HEK293T (cell line): ENCODE results near the gene OPTN.
"Not testable (repeated sequence)": the region's sequence is repeated elsewhere in the genome, so short reads cannot be mapped to it uniquely, and the experiment has no call there.

Experiments
- CTCF ChIA-PET: fragments of 350-600 bp; formaldehyde crosslinking; extraction: SDS; loops from one replicate; lab custom pipeline; 2021; ENCODE audit warnings: antibody characterized with exemption, inconsistent platforms; lab: Yijun Ruan, JAX
- POLR2A ChIA-PET: fragments of 350-600 bp; formaldehyde crosslinking; extraction: SDS; loops from one replicate; lab custom pipeline; 2020; ENCODE audit warnings: antibody characterized with exemption, inconsistent platforms; lab: Yijun Ruan, JAX
- DNase-seq: peaks from one replicate; pipeline ENCODE4 v3.0.0; 2012; ENCODE audit warnings: mixed read lengths; ENCODE audit errors: extremely low spot score
- ARNT ChIP-seq: fragments of 450-650 bp; IDR thresholded peaks from 2 replicates; pipeline ENCODE4 v1.6.1; 2017; ENCODE audit warnings: mild to moderate bottlenecking
- BHLHE40 ChIP-seq: fragments of 450-650 bp; IDR thresholded peaks from 2 replicates; pipeline ENCODE4 v1.6.1; 2016; ENCODE audit warnings: mild to moderate bottlenecking, moderate library complexity, borderline replicate concordance
- CTBP1 ChIP-seq: fragments of 450-650 bp; IDR thresholded peaks from 2 replicates; pipeline ENCODE4 v1.6.1; 2016; ENCODE audit warnings: borderline replicate concordance
- ELF4 ChIP-seq: fragments of 450-650 bp; IDR thresholded peaks from 2 replicates; pipeline ENCODE4 v1.6.1; 2017; ENCODE audit warnings: antibody characterized with exemption
- FOXA1 ChIP-seq: fragments of 450-650 bp; IDR thresholded peaks from 2 replicates; pipeline ENCODE4 v1.6.1; 2016; ENCODE audit warnings: mild to moderate bottlenecking
- FOXK2 ChIP-seq: fragments of 450-650 bp; IDR thresholded peaks from 2 replicates; pipeline ENCODE4 v1.6.1; 2016; ENCODE audit warnings: mild to moderate bottlenecking
- FOXM1 ChIP-seq: fragments of 450-650 bp; IDR thresholded peaks from 2 replicates; pipeline ENCODE4 v1.6.1; 2017; ENCODE audit warnings: mild to moderate bottlenecking, borderline replicate concordance
- HDGF ChIP-seq: fragments of 450-650 bp; IDR thresholded peaks from 2 replicates; pipeline ENCODE4 v1.6.1; 2017; ENCODE audit warnings: antibody characterized with exemption, borderline replicate concordance
- L3MBTL2 ChIP-seq: fragments of 450-650 bp; conservative IDR thresholded peaks from 2 replicates; pipeline ENCODE4 v1.6.1; 2016; ENCODE audit warnings: mild to moderate bottlenecking
- LEF1 ChIP-seq: fragments of 450-650 bp; IDR thresholded peaks from 2 replicates; pipeline ENCODE4 v1.6.1; 2017; ENCODE audit warnings: mild to moderate bottlenecking, borderline replicate concordance
- NFRKB ChIP-seq: fragments of 450-650 bp; IDR thresholded peaks from 2 replicates; pipeline ENCODE4 v1.6.1; 2016; ENCODE audit warnings: mild to moderate bottlenecking, moderate library complexity
- PKNOX1 ChIP-seq: fragments of 450-650 bp; IDR thresholded peaks from 2 replicates; pipeline ENCODE4 v1.6.1; 2016
- SP1 ChIP-seq: fragments of 450-650 bp; IDR thresholded peaks from 2 replicates; pipeline ENCODE4 v1.6.1; 2017
- SUZ12 ChIP-seq: fragments of 450-650 bp; IDR thresholded peaks from 2 replicates; pipeline ENCODE4 v1.6.1; 2016; ENCODE audit warnings: mild to moderate bottlenecking
- TARDBP ChIP-seq: fragments of 450-650 bp; IDR thresholded peaks from 2 replicates; pipeline ENCODE4 v1.6.1; 2016
- ZNF384 ChIP-seq: fragments of 450-650 bp; IDR thresholded peaks from 2 replicates; pipeline ENCODE4 v1.6.1; 2016

OPTN gene

GRCh38 chr10:13099666-13100348, at the start of gene OPTN:
OPTN (plus strand) TSS chr10:13100163; CDS start chr10:13109123, 8,960 bp downstream.
- ChIA-PET CTCF (interaction anchor here (0.6 to 1.6 kb wide), 13 partner anchors 11 to 1335 kb away, joined by 3 to 11 read pairs (median 3); no protein-coding TSS in a partner anchor), POLR2A (interaction anchor here (1.2 to 1.3 kb wide), 2 partner anchors 60 to 437 kb away, joined by 3 read pairs; no protein-coding TSS in a partner anchor)
- peak; percentile 85 for DNase-seq
- TF ChIP-seq ARNT, result no peak
- peak; percentile 65; the same call in 1 of the 2 replicates for TF ChIP-seq PKNOX1

- CTCF ChIA-PET, result interaction anchor here (0.8 to 1.1 kb wide), 2 partner anchors 23 to 269 kb away, joined by 3 to 4 read pairs; no protein-coding TSS in a partner anchor
- DNase-seq, result no peak
- TF ChIP-seq L3MBTL2, result no peak
- TF ChIP-seq ARNT, result no peak
- TF ChIP-seq BHLHE40, result no peak
- no peak for TF ChIP-seq FOXM1
- TF ChIP-seq CTBP1, result no peak
- TF ChIP-seq ZNF384, result no peak
- no peak for TF ChIP-seq FOXA1
- TF ChIP-seq ELF4, result no peak
- TF ChIP-seq PKNOX1, result no peak
- TF ChIP-seq FOXK2, result no peak
- no peak for TF ChIP-seq NFRKB
- no peak for TF ChIP-seq SUZ12
- TF ChIP-seq LEF1, result no peak
- TF ChIP-seq HDGF, result no peak
- no peak for TF ChIP-seq SP1
- TF ChIP-seq TARDBP, result no peak
- POLR2A ChIA-PET, result no interaction called here
These were observed 48.8 kb upstream of the OPTN start for GRCh38 chr10:13051126-13051694.

- POLR2A ChIA-PET, result interaction anchor here (0.8 kb wide), 1 partner anchor 52 kb away, joined by 4 read pairs; the partner anchor contains the start of gene CCDC3
- CTCF ChIA-PET, DNase-seq: not testable (repeated sequence)
These were observed 46.8 kb upstream of the OPTN start for GRCh38 chr10:13053208-13053607.

- no peak for TF ChIP-seq PKNOX1
- no peak for TF ChIP-seq FOXA1
- TF ChIP-seq SP1, result no peak
- no peak for TF ChIP-seq ZNF384
- TF ChIP-seq FOXK2, result no peak
- no peak for DNase-seq
- CTCF ChIA-PET, result no interaction called here
- POLR2A ChIA-PET, result interaction anchor here (0.6 kb wide), 1 partner anchor 858 kb away, joined by 3 read pairs; the partner anchor contains the start of gene NUDT5
These were observed 46.0 kb upstream of the OPTN start for GRCh38 chr10:13053794-13054462.

DNA sequence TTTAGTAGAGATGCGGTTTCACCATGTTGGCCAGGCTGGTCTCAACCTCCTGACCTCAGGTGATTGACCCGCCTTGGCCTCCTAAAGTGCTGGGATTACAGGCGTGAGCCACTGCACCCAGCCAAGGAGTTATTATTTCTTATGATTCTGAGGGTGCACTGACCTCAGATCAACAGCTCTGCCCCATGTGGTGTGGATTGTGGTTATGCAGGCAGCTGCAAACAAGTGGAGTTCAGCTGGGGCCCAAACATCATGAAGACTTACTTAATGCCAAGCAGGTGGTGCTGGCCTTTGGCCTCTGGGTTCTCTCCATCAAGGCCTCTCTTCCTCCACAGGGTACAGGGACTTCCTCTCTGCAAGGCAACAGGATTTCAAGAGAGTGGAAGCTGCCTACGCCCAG, 45.1 kb upstream of the OPTN start:
- no peak for DNase-seq
- TF ChIP-seq ELF4 (no peak), ZNF384 (no peak), HDGF (no peak), BHLHE40 (no peak), L3MBTL2 (no peak), LEF1 (no peak)
- ChIA-PET POLR2A (no interaction called here), CTCF (interaction anchor here (0.6 kb wide), 1 partner anchor 57 kb away, joined by 3 read pairs; no protein-coding TSS in a partner anchor)

- POLR2A ChIA-PET, result no interaction called here
- CTCF ChIA-PET, result interaction anchor here (1.0 to 1.2 kb wide), 2 partner anchors 18 to 45 kb away, joined by 3 read pairs; no protein-coding TSS in a partner anchor
- TF ChIP-seq SUZ12 (no peak), BHLHE40 (no peak), L3MBTL2 (no peak), CTBP1 (no peak)
- peak; percentile 59 for DNase-seq
These were observed 43.4 kb upstream of the OPTN start for GRCh38 chr10:13056456-13057077.
